Omental fat pad (tissue), 4 donors: ENCODE data around the gene ELMOD3. TPM values are rescaled to one million over a fixed set of nuclear protein-coding genes. Genes with fewer than 3 reads are reported as not detected.

Experiments used
- ATAC-seq: fragments of 150-250 bp; one replicate; pipeline ENCODE4 v1.9.1; 2016; ENCODE audit warnings: mild to moderate bottlenecking, moderate library complexity; ENCODE audit not compliant: low FRiP score
- DNase-seq: peaks from one replicate; pipeline ENCODE4 v3.0.0-alpha.2; 2019; ENCODE audit warnings: low spot score
- total RNA-seq, 4 donors: library from RNA; depleted of rRNA; stranded (reverse); fragments of >200 nt; gene quantifications; one replicate each; pipeline ENCODE4 v1.1.0, GENCODE V29; 2016
- TF ChIP-seq, protein P1 (sequence below), 3 donors: fragments of 450-650 bp; IDR thresholded peaks; one replicate each; pipeline ENCODE4 v1.5.1; 2016 to 2017; ENCODE audit warnings: antibody characterized with exemption in 3 of 3, mild to moderate bottlenecking in 3 of 3, moderate library complexity in 2 of 3

The ELMOD3 gene
- total RNA-seq = 10 to 100 TPM; 42.2 to 83.8 (median 67.9) TPM

DNA sequence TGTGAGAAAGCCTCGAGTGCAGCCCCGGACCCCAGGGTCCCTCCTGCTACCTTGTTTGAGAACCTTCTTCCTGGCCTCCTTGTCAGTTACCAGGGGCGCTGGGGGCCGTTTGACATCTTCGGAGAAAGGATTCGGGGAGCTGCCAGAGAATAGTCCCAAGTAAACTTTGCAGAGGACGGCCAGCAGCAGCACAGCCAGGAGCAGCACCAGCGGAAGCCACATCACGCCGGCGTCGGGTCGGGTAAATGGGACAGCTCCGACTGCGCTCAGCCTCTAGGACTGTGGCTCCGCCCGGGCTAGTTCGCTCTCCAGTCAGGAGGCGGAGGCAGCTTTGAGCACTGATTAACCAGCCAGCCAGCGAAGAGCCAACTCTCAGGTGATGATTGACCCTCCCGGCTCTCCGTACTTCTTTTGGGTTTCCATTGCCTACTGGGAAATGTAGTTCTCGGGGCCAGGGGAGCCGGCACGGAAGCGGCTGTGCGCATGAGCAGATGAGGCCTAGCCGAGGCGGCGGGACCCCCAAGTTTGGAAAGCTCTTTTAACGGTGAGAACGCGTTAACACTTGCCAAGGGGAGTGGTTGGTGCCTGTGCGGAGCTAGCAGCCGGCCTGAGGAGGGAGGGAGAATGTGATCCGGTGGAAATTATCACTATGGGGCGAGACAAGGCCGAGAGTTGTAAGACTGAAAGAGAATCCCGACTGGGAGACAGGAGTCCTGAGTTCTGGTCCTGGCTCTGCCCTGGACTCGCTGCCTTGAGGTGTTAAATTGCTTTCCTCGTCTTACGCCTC lies at the start of gene ELMOD3, which contains the start of gene RETSAT:
Gene ELMOD3 (plus strand): TSS at position 484 of the 787 bp plus-strand sequence. CDS start 2,430 bp downstream, outside the sequence.
Gene RETSAT (minus strand): TSS at position 243 of the 787 bp plus-strand sequence. CDS start 21 bp downstream, at position 222.
- DNase-seq (peak; percentile 93), ATAC-seq (peak; percentile 96)
- TF ChIP-seq, protein P1, sequence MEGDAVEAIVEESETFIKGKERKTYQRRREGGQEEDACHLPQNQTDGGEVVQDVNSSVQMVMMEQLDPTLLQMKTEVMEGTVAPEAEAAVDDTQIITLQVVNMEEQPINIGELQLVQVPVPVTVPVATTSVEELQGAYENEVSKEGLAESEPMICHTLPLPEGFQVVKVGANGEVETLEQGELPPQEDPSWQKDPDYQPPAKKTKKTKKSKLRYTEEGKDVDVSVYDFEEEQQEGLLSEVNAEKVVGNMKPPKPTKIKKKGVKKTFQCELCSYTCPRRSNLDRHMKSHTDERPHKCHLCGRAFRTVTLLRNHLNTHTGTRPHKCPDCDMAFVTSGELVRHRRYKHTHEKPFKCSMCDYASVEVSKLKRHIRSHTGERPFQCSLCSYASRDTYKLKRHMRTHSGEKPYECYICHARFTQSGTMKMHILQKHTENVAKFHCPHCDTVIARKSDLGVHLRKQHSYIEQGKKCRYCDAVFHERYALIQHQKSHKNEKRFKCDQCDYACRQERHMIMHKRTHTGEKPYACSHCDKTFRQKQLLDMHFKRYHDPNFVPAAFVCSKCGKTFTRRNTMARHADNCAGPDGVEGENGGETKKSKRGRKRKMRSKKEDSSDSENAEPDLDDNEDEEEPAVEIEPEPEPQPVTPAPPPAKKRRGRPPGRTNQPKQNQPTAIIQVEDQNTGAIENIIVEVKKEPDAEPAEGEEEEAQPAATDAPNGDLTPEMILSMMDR (IDR thresholded peaks at IDR 0.05) = no peak

DNA sequence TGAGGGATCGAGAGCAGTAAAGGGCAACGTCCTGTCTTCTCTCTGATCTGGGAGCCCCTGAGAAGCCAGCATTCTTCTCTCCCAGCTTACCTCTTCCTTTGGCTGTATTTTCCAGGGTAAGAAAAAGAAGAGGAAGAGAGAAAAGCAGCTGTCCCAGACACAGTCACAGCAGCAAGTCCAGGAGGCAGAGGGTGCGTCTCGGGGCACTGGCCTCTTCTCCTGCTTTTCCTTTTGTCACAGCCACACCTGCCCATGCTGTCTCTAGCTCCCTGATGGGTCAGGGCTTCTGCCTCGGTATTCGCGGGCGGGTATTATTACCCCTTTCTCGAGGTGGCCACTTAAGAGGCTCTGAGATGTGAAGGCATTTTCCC lies 47.1 kb upstream of the ELMOD3 start:
- no peak for ATAC-seq
- DNase-seq = no peak
- TF ChIP-seq, protein P1 (IDR thresholded peaks at IDR 0.05) = no peak

DNA sequence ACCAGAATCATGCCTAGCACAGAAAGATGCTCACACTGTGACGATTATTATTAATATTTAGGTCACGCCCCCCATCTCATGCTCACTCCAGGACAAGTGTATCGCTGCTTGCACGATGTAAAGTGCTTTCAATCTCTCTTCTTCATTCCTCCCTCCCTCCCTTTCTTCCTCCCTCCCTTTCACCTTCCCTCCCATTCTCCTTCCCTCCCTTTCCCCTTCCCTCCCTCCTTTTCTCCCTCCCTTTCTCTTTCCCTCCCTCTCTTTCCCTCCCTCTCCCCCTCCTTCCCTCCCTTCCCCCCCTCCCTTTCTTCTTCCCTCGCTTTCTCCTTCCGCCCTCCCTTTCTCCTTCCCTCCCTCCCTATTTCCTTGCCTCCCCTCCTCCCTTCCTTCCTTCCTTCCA lies 46.4 kb upstream of the ELMOD3 start:
- TF ChIP-seq, protein P1 (IDR thresholded peaks at IDR 0.05) = no peak
- DNase-seq (no peak), ATAC-seq (no peak)

DNA sequence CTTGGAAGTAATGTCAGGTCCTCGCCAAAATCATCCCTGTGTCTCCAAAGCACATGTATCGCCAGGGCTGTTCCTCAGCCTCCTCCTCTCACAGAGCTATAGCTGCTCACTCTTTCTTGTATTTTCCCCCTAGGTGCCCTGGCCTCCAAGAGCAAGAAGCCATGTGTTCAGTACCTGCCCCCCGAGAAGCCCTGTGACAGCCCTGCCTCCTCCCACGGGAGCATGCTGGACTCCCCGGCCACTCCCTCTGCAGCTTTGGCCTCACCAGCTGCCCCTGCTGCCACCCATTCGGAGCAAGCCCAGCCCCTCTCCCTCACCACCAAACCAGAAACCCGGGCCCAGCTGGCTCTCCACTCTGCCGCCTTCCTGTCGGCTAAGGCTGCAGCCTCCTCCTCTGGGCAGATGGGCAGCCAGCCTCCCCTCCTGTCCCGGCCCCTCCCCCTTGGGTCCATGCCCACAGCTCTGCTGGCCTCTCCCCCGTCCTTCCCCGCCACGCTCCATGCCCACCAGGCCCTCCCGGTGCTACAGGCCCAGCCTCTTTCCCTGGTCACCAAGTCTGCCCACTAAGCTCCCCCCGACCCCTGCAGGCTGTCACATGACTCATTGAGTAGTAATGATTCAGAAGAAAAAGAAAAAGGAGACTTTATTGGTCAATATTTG lies 45.5 kb upstream of the ELMOD3 start:
- no peak for DNase-seq

DNA sequence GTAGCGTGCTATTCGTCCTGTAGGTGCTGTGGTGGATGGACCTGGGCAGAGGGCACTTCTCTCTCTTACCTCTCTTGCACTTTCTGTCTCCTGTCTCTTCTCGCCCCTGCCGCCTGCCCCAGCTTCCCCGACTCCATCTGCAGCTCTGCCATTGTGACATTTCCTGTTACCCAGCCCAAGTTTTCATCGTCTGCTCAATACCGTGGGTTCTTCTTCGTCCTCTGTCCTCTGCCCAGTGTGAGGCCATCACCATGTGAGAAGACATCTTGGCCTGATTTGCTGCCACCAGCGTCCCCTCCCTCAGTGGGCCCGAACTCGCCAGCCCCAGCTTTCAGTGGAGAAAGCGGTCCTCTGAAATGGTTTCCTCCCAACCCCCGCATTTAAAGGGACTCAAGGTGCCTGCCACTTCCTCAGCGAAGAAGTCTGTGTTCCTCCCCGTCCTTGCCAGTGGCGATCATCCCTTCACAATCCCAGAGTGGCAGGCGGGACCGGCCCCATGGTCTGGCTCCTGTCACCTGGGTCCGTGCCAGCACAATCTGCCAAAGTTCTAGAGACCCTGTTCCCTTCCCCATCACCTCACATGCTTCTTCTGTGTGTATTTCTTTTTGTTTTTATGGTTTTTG lies 44.8 kb upstream of the ELMOD3 start:
- TF ChIP-seq, protein P1 (IDR thresholded peaks at IDR 0.05) = no peak
- ATAC-seq = no peak
- no peak for DNase-seq

More for the DNA sequence above, 45.5 kb upstream of the ELMOD3 start:
- ATAC-seq = peak; percentile 72
- TF ChIP-seq, protein P1 (IDR thresholded peaks at IDR 0.05) = no peak

DNA sequence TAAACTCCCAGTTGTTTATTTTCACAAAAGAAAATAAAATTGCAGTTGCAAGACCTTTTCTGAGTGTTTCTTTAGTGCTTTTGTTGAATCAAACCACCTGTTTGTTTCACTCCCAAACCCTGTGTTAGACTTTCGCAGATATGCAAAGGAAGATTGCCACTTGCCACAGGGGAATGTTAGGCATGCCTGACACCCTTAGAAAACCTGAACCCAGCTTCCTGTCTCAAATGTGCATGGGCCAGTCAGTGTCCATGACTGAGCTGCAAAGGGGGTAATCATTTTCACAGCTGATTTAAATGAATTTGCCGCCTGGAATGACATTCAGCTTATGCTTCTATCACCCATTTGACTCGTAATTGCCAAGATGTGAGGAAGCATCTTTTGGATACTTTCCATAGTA lies 44.2 kb upstream of the ELMOD3 start:
- ATAC-seq = no peak
- no peak for DNase-seq
- TF ChIP-seq, protein P1 (IDR thresholded peaks at IDR 0.05) = no peak
